Prostate gland (tissue), 2 donors: ENCODE measurements around the gene SGCD. TPM values are rescaled to one million over a fixed set of nuclear protein-coding genes. Genes with fewer than 3 reads are reported as not detected.

Source experiments
- DNase-seq: peaks from one replicate; pipeline ENCODE4 v3.0.0-alpha.2; 2019; ENCODE audit warnings: low spot score
- H3K27ac ChIP-seq, 2 donors: fragments of 200-600 bp; sonication (generic); 2 replicates each; pipeline ENCODE4 v1.5.1; 2017 to 2019
- H3K27me3 ChIP-seq: fragments of 200-600 bp; sonication (generic); replicated peaks from 2 replicates; pipeline ENCODE4 v1.5.1; 2019; ENCODE audit not compliant: insufficient read depth
- H3K36me3 ChIP-seq, 2 donors: fragments of 200-600 bp; sonication (generic); 1 replicate in 1 of 2; 2 replicates in 1 of 2; pipeline versions ENCODE4 v1.5.1 to v1.8.1; 2017 to 2019
- H3K4me1 ChIP-seq: fragments of 200-600 bp; sonication (generic); replicated peaks from 2 replicates; pipeline ENCODE4 v1.5.1; 2019
- H3K4me3 ChIP-seq, 2 donors: fragments of 200-600 bp; sonication (generic); 2 replicates each; pipeline ENCODE4 v1.5.1; 2017 to 2019
- H3K9me3 ChIP-seq: fragments of 200-600 bp; sonication (generic); 2 replicates; pipeline ENCODE4 v1.5.1; 2017
- POLR2A ChIP-seq: fragments of 450-650 bp; IDR thresholded peaks from one replicate; pipeline ENCODE4 v1.6.1; 2016; ENCODE audit warnings: antibody characterized with exemption, mild to moderate bottlenecking
- POLR2AphosphoS5 ChIP-seq: sonication (generic); formaldehyde crosslinking; IDR thresholded peaks from one replicate; pipeline ENCODE4 v1.6.1; 2017; ENCODE audit warnings: antibody characterized with exemption
- WGBS: methylation state at CpG from one replicate; pipeline ENCODE4 v1.1.5; 2018; 5-methylcytosine and 5-hydroxymethylcytosine counted together
- intact Hi-C: fragments of 100-400 bp; cut with DNase I; formaldehyde crosslinking; loops from one replicate; pipeline ENCODE4 v1.14.2; 2022
- total RNA-seq, 2 donors: library from RNA; depleted of rRNA; stranded (reverse); fragments of >200 nt; gene quantifications; one replicate each; pipeline ENCODE4 v1.1.0, GENCODE V29; 2016
- TF ChIP-seq, protein P1 (sequence below), 4 experiments: fragments of 200-600 bp in 2 of 4; fragments of 450-650 bp in 2 of 4; sonication (generic) in 2 of 4; IDR thresholded peaks; 1 replicate in 3 of 4; 2 replicates in 1 of 4; pipeline ENCODE4 v1.5.1; 2016 to 2019; ENCODE audit warnings: antibody characterized with exemption in 4 of 4, mild to moderate bottlenecking in 2 of 4, moderate library complexity in 2 of 4

SGCD gene
- total RNA-seq, 2 donors from 2014 or later: 3.2 to 3.6 TPM

DNA sequence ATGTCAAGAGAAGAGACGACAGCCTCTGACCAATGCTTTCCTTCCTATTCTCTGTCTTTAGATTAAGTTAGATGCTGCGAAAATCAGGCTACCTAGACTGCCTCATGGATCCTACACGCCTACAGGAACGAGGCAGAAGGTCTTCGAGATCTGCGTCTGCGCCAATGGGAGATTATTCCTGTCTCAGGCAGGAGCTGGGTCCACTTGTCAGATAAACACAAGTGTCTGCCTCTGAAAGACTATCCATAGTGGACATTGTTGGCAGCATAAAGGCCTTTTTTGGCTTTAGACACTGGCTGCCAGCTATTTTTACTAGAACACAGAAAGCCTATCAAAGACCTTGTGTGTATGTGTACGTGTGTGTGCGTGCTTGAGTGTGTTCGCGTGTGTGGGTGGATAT, 432.2 kb downstream of the SGCD start:
- Histone ChIP-seq H3K36me3 (no peaks in the 10 kb centered on the region), H3K27ac (no peak overlapping the region), H3K9me3 (no peaks in the 10 kb centered on the region), H3K27me3 (no peaks in the 10 kb centered on the region), H3K4me1 (no peaks in the 10 kb centered on the region), H3K4me3 (no peak overlapping the region)
- intact Hi-C loops: no loop called here
- DNase-seq: no peak
- 90% methylated on average over 11 of the region's 11 CpGs for WGBS
- TF ChIP-seq, protein P1, sequence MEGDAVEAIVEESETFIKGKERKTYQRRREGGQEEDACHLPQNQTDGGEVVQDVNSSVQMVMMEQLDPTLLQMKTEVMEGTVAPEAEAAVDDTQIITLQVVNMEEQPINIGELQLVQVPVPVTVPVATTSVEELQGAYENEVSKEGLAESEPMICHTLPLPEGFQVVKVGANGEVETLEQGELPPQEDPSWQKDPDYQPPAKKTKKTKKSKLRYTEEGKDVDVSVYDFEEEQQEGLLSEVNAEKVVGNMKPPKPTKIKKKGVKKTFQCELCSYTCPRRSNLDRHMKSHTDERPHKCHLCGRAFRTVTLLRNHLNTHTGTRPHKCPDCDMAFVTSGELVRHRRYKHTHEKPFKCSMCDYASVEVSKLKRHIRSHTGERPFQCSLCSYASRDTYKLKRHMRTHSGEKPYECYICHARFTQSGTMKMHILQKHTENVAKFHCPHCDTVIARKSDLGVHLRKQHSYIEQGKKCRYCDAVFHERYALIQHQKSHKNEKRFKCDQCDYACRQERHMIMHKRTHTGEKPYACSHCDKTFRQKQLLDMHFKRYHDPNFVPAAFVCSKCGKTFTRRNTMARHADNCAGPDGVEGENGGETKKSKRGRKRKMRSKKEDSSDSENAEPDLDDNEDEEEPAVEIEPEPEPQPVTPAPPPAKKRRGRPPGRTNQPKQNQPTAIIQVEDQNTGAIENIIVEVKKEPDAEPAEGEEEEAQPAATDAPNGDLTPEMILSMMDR (IDR thresholded peaks at IDR 0.05): no peak
- no peak for TF ChIP-seq POLR2A
- no peak for TF ChIP-seq POLR2AphosphoS5

DNA sequence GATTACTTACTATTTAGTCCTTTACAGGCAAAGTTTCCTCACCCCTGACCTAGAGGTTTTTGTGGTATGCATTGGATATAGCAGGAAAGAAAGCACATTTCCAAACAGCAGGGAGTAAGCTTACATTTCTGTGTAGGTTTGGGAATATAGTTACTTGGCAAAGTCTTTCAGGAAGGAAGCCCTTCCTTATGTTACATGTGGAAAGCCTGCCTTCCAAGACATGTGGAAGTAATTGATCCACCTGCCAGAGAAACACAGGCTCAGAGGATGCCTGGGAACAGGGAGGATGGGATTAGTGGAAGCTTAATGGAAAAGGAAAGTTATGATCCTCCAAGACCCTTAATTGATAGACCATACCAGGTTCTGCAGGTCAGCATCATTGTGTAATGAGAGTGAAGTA, 435.8 kb downstream of the SGCD start:
- H3K36me3 ChIP-seq: no peaks in the 10 kb centered on the region
- DNase-seq: no peak
- no peak for TF ChIP-seq POLR2AphosphoS5
- no peak for TF ChIP-seq POLR2A
- TF ChIP-seq, protein P1 (IDR thresholded peaks at IDR 0.05): no peak
- no peaks in the 10 kb centered on the region for H3K9me3 ChIP-seq
- H3K27ac ChIP-seq: no peak overlapping the region
- no peak overlapping the region for H3K4me3 ChIP-seq
- H3K4me1 ChIP-seq: no peaks in the 10 kb centered on the region
- intact Hi-C loops: no loop called here
- no peaks in the 10 kb centered on the region for H3K27me3 ChIP-seq

DNA sequence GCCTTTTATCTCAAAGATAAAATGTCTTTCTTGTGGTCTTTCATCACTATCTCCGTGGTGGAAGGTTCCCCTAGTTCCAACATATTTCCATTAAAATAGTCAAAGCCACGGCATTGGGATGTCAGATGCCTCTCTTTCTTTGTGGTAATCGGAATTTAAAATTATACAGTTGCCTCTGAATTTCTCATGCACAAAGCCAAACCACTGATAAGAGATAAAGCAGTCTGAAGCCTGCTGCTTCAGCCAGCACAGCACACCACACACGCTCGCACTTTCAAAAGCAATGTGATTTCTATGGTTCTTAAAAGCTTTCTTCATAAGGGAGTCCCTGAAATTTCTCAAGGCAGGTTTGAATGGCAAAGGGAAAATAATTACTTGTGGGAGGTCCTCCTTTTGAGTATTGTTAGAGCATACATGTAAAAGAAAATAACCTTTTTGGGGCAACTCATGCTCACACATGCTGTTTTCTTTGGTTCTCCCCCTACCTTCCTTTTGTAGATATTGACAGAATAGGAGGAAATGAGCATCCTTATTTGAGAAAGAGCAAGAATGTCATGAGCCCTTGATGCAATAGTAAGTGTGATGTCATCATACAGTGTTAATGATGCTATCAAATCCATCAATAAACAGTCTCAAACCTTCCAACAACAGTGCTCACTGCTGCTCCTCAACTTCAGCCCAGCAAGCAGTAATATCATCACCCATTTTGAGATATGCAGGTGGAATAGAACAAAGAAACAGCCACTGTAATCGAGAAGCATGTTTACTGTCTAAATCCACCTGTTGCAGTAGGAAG, 437.4 kb downstream of the SGCD start:
- Histone ChIP-seq H3K27ac (no peak overlapping the region), H3K4me3 (no peak overlapping the region), H3K9me3 (no peaks in the 10 kb centered on the region), H3K36me3 (no peaks in the 10 kb centered on the region), H3K27me3 (no peaks in the 10 kb centered on the region), H3K4me1 (no peaks in the 10 kb centered on the region)
- DNase-seq: no peak
- TF ChIP-seq POLR2AphosphoS5: no peak
- no peak for TF ChIP-seq POLR2A
- TF ChIP-seq, protein P1 (IDR thresholded peaks at IDR 0.05): no peak
- intact Hi-C loops: no loop called here
- WGBS: 69% methylated on average over 6 of the region's 6 CpGs

GRCh38 chr5:156774273-156774672, 447.3 kb downstream of the SGCD start:
- DNase-seq: no peak
- intact Hi-C loops: no loop called here
- Histone ChIP-seq H3K36me3 (no peaks in the 10 kb centered on the region), H3K4me3 (no peak overlapping the region), H3K4me1 (no peaks in the 10 kb centered on the region), H3K27me3 (no peaks in the 10 kb centered on the region), H3K27ac (no peak overlapping the region), H3K9me3 (no peaks in the 10 kb centered on the region)
- TF ChIP-seq POLR2AphosphoS5 (no peak), POLR2A (no peak)
- TF ChIP-seq, protein P1 (IDR thresholded peaks at IDR 0.05): no peak
- 72% methylated on average over 2 of the region's 2 CpGs for WGBS

- 84% methylated on average over 1 of the region's 1 CpG for WGBS
- no peak for DNase-seq
Observed at GRCh38 chr5:156778139-156778706, 451.3 kb downstream of the SGCD start.

More at GRCh38 chr5:156778139-156778706, 451.3 kb downstream of the SGCD start:
- H3K36me3 ChIP-seq: no peaks in the 10 kb centered on the region
- no peak overlapping the region for H3K4me3 ChIP-seq
- H3K27ac ChIP-seq: no peak overlapping the region
- intact Hi-C loops: no loop called here
- H3K9me3 ChIP-seq: no peaks in the 10 kb centered on the region
- no peaks in the 10 kb centered on the region for H3K27me3 ChIP-seq
- no peaks in the 10 kb centered on the region for H3K4me1 ChIP-seq
- TF ChIP-seq POLR2A (no peak), POLR2AphosphoS5 (no peak)
- TF ChIP-seq, protein P1 (IDR thresholded peaks at IDR 0.05): no peak
